Stimulated activated CD4-positive, alpha-beta T cell treated with anti-CD3 and anti-CD28 coated beads, TNF-alpha, amount 100 ng/mL, for 1 hour (primary cell): ENCODE results near the gene AP1M1.
"Not testable (repeated sequence)": the region's sequence is repeated elsewhere in the genome, so short reads cannot be mapped to it uniquely, and the experiment has no call there.

Experiments used
- DNase-seq, 3 donors: peaks; one replicate each; pipeline ENCODE4 v3.0.0-alpha.2; 2020; ENCODE audit warnings: low read depth in 3 of 3, low spot score in 1 of 3

The AP1M1 gene

DNA sequence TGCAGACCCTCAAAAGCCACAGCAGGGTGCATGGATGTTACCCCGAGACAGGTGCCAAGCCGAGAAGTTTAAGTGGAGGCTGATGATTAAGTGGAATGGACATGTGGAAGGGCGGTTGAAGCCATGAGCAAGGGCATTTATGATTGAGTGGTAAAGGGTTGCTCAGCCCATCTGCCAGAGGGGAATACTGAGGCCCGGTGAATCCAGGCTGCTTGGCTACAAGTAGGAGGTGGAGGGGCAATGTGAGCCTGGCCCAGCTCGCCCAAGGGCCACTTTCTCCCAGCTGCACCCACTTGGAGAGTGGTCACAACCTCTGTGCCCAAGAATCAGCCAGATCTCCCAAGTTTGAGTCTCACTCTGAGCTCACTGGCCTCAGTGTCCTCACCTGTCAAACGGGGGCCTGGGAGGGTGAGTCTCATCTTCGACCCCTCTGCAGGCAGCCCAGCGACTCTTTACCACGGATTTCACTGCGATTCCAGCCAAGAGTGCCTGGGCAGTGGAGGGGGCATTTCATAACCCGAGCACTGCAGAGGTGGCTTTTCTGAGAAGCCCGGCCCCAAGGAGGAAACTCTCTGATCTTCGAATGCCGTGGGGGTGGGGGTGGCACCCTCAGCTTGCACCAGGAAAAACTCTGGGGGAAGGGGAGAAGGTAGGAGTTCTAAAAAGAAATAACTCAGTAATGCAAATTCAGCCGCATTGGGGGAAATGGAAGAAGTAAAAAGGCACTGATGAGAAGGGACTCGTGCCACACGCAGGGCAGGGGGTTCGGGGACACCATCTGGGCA is 64.1 kb downstream of the AP1M1 start:
- no peak for DNase-seq

GRCh38 chr19:16262618-16263017 is 64.9 kb downstream of the AP1M1 start:
- DNase-seq = no peak

DNA sequence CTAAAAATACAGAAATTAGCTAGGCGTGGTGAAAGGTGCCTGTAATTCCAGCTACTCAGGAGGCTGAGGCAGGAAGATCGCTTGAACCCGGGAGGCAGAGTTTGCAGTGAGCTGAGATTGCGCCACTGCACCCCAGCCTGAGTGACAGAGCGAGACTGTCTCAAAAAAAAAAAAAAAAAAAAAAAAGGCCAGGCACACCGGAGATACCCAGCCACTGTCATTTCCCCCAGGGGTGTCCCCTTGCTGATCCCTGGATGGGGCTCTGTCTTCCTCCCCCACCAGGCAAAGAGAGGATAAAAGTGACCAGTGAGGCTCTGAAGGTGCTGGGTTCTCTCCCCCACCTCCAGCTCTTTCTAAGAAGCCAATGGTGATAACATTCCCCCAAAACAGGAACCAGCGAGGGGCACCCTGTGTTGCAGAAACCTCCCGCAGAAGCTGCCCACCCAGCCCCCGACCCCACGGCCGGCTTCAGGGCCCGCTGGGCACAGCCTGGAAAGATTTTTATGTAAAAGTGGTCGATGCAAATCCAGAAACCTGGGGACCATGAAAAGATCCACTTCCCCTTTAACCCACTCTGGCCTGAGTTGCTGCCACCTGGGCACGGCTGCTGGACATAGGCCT is 65.5 kb downstream of the AP1M1 start:
- no peak for DNase-seq

DNA sequence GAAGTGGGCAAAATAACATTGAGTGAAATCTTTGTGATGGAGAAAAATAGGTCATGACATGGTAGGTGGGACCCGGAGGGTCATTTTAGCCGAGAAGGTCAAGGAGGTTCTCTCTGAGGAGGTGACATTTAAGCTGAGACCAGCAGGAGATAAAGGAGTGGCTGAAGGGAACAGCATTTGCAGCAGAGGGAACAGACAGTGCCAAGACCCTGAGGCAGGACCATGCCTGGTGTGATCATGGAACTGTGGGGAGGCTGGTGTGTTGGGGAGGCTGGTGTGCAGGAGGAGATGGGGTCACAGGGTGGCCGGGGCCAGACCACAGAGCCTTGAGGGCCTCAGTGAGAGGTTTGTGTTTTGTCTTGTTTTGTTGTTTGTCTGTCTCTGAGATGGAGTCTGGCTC is 67.5 kb downstream of the AP1M1 start:
- no peak for DNase-seq

DNA sequence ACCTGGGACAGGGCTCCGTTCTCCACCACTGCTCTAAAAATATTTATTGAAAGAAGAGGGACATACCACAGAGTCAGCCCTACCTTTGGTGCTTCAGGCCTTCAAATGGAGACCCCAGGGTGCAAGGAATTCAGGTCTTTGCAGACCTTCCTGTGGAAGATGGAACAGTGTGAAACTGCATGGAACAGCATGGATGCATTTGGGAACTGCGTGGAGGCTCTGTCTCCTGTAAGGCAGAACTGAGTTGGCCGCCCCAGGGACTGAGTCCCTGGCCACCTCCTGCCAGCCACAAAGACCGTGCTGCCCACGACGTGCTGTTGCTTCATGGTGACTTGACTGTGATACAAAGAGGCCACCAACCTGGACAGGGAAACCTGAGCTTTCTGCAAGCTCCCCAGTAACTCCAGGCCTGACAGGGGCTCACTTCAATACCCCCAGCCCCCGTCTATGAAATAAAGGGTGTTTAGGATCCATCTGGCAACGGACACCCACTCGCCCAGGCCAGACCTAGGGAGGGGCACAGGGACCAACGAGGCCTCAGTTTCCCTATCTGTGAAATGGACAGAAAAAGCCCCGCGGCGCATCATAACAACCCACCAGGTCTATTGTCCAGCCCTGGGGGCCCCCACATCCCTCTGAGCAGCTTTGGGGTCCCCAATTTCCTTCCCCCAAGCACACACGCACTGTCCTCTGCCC is 68.3 kb downstream of the AP1M1 start:
- no peak for DNase-seq

DNA sequence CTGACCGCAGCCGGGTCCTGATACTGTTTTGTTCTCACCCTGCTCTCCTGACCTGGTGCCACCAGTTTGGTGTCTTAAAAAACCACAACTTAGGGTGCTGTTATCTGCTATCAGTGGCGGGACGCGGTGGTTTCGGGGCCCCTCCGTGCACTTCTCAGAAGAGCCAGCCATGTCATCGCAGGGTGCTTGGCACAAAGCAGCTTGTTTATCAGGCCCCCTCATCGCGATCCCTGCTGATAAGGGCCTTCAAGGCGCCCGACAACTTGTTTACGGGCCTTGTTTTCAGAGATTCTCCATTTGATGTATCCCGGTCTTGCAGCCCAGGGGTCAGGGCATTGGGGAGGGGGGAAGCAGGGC is 68.9 kb downstream of the AP1M1 start:
- peak in 2 of 3 donors; percentile 5 to 18 for DNase-seq

GRCh38 chr19:16268676-16269319 is 71.1 kb downstream of the AP1M1 start:
- DNase-seq = peak in 2 of 3 donors; percentile 9 to 24

DNA sequence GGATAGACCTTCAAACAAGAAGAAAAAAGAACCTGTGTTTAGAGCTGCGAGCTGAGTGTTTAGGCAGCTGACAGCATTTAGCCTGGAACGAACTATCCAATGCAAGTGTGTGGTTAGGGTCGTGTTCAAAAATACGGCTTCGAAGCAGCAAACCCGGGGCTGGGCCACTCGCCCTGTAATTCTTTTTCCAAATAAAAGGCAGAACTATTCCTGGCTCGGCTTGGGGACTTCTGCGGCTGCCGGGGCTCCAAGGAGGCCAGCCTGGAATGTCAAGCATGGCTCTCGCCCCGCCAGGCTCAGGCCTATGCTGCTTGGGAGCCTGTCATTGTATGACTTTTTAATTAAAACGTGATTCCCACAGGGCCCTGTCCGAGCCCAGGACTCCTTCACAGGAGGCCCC is 75.2 kb downstream of the AP1M1 start:
- no peak for DNase-seq

DNA sequence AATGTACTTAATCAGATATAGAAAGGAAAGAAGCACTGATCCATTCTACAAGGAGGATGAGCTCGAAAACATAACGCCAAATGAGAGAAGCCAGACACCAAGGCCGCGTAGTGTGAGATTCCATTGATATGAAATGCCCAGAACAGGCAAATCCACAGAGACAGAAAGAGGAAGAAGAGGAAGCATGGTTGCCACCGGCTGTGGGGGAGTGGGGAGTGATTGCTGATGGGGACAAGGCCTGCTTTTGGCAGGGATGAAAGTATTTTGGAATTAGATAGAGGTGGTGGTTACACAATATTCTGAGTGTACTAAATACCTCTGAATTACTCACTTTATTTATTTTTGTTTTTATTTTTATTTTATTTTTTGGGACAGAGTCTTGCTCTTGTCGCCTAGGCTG is 76.7 kb downstream of the AP1M1 start:
- no peak for DNase-seq

- no peak for DNase-seq
Observed at GRCh38 chr19:16280306-16280705, 82.6 kb downstream of the AP1M1 start.

GRCh38 chr19:16281743-16282142 is 84.0 kb downstream of the AP1M1 start:
- DNase-seq = no peak

DNA sequence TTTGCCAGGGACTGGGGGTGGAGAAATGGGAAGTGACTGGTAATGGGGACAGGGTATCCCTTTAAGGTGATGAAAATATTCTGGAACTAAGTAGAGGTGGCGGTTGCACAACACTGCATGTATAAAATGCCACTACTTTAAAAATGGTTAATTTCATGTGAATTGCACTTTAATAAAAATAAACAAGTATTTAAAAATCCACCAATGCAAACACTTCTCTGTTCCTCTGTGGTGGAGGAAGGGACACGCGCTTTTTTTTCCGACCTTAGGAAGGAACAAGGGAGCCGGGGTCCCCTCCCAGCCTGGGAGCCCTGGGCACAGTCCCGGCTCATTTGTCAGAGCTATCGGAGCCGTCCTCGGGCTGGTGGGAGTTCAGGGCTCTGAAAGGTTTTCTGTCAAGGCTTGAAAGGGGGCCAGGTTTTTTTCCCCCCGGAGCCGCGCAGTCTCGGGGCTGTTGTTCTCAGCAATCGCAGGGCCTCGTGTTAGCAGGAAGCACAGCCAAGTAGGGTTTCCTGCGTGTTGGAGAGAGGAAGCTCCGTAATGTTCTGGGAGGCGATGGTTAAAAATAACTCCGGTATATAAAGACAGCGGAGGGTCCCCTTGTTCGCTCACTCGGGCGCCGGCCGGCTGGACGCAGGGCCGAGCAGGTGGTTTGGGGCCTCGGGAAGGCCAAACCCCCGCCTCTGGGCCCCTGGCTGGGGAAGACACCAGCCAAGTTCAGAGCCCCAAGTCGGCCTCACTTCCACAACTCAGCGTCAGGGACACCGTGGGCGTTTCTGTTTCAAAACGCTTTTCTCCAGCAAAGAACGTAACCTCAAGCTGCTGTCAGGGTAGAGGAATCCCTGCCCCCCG is 85.7 kb downstream of the AP1M1 start:
- peak in 2 of 3 donors; percentile 9 to 59 for DNase-seq

- DNase-seq = no peak
Observed at GRCh38 chr19:16284505-16284904, 86.8 kb downstream of the AP1M1 start.

- DNase-seq = not testable (repeated sequence)
Observed at GRCh38 chr19:16285079-16285478, 87.4 kb downstream of the AP1M1 start.

- DNase-seq = no peak
Observed at GRCh38 chr19:16285769-16286498, 88.2 kb downstream of the AP1M1 start.

- DNase-seq = no peak
Observed at GRCh38 chr19:16288544-16288943, 90.8 kb downstream of the AP1M1 start.

- DNase-seq = no peak
Observed at GRCh38 chr19:16289594-16289993, 91.9 kb downstream of the AP1M1 start.

DNA sequence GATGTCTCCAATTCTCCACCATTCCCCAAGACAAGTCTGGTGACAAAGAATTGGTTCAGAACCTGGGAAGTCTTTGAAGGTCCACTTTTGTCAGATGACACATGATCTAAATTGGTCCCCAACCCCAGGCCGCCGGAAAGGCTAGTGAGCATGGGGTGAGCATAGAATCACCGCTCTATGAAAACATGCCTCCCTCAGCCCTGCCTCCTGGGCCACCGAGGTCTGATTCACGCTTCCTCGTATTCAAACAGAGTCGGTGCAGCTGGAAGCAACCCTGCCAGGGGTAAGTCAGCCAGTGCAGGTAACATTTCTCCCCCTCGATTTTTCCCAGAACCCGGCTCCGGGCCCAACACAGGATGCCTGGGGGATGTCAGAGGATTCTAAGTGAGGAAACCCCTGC is 93.0 kb downstream of the AP1M1 start:
- DNase-seq = no peak

DNA sequence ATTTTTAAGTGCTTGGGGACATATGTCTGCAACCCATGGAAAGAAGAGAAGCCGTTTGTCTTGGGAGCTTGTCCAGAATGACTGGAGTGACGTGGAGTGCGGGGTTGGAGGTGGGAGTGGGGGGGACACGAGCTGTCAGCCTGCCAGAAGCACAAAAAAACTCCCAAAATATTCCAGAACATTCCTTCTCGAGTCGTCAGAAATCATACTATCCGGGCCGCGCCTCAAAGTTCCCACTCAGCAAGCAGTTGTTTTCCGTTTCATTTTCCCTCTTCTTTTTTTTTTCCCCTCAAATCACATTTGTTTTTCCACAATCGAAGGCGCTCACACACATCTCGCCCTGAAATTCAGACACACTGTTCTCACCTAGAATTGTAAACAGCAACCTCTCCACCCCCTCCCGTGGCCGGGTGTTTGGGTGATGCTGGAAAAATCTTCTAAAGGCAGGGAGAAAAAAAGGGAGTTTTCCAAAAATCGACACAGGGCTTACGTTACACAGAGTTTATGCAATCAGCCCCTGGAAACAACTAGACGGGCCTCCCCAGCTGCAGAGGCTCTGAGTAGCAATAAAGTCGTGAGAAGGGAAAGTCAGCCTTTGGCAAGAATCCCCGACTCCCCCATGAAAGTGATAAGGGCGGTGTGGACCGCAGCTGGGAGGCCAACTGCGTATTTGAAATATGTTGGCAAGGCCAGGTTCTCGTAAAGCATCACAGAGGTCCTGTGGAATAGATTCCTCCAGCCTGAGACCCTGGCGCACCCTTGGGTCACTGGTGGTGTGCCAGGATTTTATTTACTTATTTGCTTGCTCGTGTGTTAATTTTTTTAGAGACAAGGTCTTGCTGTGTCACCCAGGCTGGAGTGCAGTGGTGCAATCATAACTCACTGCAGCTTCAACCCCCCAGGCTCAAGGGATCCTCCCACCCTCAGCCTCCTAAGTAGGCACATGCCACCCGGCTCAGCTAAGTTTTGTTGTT is 95.7 kb downstream of the AP1M1 start:
- no peak for DNase-seq
